ENCODE data around the gene FAM131C. TPM values are rescaled to one million over a fixed set of nuclear protein-coding genes. Genes with fewer than 3 reads are reported as not detected.
"Not testable (repeated sequence)": the region's sequence is repeated elsewhere in the genome, so short reads cannot be mapped to it uniquely, and the experiment has no call there.

Gene FAM131C
- total RNA-seq, 1 donor from 2014 or later: 1.1 TPM

GRCh38 chr1:16026723-16027484 lies 46.5 kb downstream of the FAM131C start:
- H3K4me1 Mint-ChIP-seq (ENCODE audit: low read depth, unreplicated experiment): peaks cover 8% of the 10 kb centered on the region
- DNase-seq: peak; percentile 78
- no peaks in the 10 kb centered on the region for H3K36me3 Mint-ChIP-seq (ENCODE audit: unreplicated experiment)
- H3K4me3 Mint-ChIP-seq (ENCODE audit: unreplicated experiment): no peak overlapping the region
- H3K27me3 Mint-ChIP-seq (ENCODE audit: unreplicated experiment): no peaks in the 10 kb centered on the region
- H3K9me3 Mint-ChIP-seq (ENCODE audit: unreplicated experiment): peaks cover 3% of the 10 kb centered on the region
- no peak overlapping the region for H3K27ac Mint-ChIP-seq (ENCODE audit: unreplicated experiment)
- no peak for TF ChIP-seq CTCF (IDR thresholded peaks at IDR 0.05; ENCODE audit: partially characterized antibody, unreplicated experiment)

- DNase-seq; H3K27me3 Mint-ChIP-seq (ENCODE audit: unreplicated experiment); H3K9me3 Mint-ChIP-seq (ENCODE audit: unreplicated experiment); H3K36me3 Mint-ChIP-seq (ENCODE audit: unreplicated experiment); H3K27ac Mint-ChIP-seq (ENCODE audit: unreplicated experiment); H3K4me3 Mint-ChIP-seq (ENCODE audit: unreplicated experiment): not testable (repeated sequence)
- peaks cover 12% of the 10 kb centered on the region for H3K4me1 Mint-ChIP-seq (ENCODE audit: low read depth, unreplicated experiment)
These were observed 47.1 kb downstream of the FAM131C start for GRCh38 chr1:16026302-16026701.

DNA sequence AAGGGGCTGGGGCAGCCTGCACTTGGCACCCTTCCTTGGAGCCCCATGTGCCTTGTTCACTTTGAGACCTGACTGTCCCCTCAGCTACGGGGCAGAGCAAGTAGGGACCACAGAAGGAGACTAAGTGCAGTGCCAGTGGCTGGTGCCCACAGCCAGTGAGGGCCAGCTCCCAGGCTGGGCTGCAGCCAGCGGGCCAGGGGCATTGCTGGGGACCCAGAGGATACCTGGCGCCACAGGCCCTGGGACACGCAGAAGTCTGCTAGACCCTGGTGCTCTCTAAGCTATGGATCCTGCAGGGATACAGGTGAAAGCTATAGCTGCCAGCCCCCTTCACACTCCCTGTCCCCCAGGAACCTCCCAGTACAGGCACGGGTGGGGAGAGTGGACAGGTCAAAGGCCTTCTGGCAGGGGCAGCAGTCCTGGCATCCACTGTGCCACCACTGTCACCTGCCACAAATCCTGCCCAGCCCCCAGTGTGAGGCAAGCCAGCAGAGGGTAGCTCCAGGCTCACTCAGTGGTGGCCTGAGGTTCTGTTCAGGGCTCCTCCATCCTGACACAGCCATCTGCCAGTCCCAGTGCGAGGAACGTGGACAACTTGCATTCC lies 50.3 kb downstream of the FAM131C start:
- TF ChIP-seq CTCF (IDR thresholded peaks at IDR 0.05; ENCODE audit: partially characterized antibody, unreplicated experiment): no peak
- H3K4me3 Mint-ChIP-seq (ENCODE audit: unreplicated experiment): no peak overlapping the region
- H3K27ac Mint-ChIP-seq (ENCODE audit: unreplicated experiment): no peak overlapping the region
- H3K9me3 Mint-ChIP-seq (ENCODE audit: unreplicated experiment): peaks cover 8% of the 10 kb centered on the region
- peaks cover 24% of the 10 kb centered on the region for H3K4me1 Mint-ChIP-seq (ENCODE audit: low read depth, unreplicated experiment)
- DNase-seq: no peak
- no peaks in the 10 kb centered on the region for H3K36me3 Mint-ChIP-seq (ENCODE audit: unreplicated experiment)
- H3K27me3 Mint-ChIP-seq (ENCODE audit: unreplicated experiment): peaks cover 6% of the 10 kb centered on the region

DNA sequence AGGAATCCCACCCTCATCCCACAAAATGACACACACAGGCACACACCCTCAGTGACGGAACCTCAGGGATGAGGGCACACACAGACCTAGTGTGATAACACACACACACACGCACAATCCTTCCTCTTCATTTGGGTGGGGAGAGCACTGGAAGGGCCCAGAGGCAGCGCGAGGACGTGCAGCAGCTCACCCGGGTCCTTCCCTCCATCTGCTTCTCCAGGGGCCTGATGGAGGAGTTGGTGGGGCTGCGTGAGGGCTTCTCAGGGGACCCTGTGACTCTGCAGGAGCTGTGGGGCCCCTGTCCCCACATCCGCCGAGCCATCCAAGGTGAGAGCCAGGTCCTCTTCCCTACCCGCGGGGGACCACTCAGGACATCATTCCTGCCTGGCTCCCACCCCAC lies 51.1 kb downstream of the FAM131C start:
- Mint-ChIP-seq H3K36me3 (ENCODE audit: unreplicated experiment) (no peaks in the 10 kb centered on the region), H3K4me3 (ENCODE audit: unreplicated experiment) (no peak overlapping the region), H3K9me3 (ENCODE audit: unreplicated experiment) (peaks cover 11% of the 10 kb centered on the region), H3K27ac (ENCODE audit: unreplicated experiment) (no peak overlapping the region), H3K4me1 (ENCODE audit: low read depth, unreplicated experiment) (peaks cover 26% of the 10 kb centered on the region), H3K27me3 (ENCODE audit: unreplicated experiment) (peaks cover 6% of the 10 kb centered on the region)
- no peak for TF ChIP-seq CTCF (IDR thresholded peaks at IDR 0.05; ENCODE audit: partially characterized antibody, unreplicated experiment)
- DNase-seq: no peak

GRCh38 chr1:16021681-16022080 lies 51.8 kb downstream of the FAM131C start, which contains the start of gene CLCNKA:
CLCNKA (plus strand) TSS chr1:16022036; CDS start chr1:16022620, 584 bp downstream.
- no peak for DNase-seq
- Mint-ChIP-seq H3K4me3 (ENCODE audit: unreplicated experiment) (no peak within 1 kb of the TSS), H3K4me1 (ENCODE audit: low read depth, unreplicated experiment) (peaks cover 26% of the 10 kb centered on the region), H3K27ac (ENCODE audit: unreplicated experiment) (peak within 1 kb of the TSS; percentile 22), H3K9me3 (ENCODE audit: unreplicated experiment) (peaks cover 12% of the 10 kb centered on the region), H3K27me3 (ENCODE audit: unreplicated experiment) (peaks cover 8% of the 10 kb centered on the region), H3K36me3 (ENCODE audit: unreplicated experiment) (no peaks in the 10 kb centered on the region)
- TF ChIP-seq CTCF (IDR thresholded peaks at IDR 0.05; ENCODE audit: partially characterized antibody, unreplicated experiment): no peak

- H3K4me1 Mint-ChIP-seq (ENCODE audit: low read depth, unreplicated experiment): peaks cover 26% of the 10 kb centered on the region
- H3K9me3 Mint-ChIP-seq (ENCODE audit: unreplicated experiment): peaks cover 12% of the 10 kb centered on the region
- not testable (repeated sequence) for H3K36me3 Mint-ChIP-seq (ENCODE audit: unreplicated experiment); H3K4me3 Mint-ChIP-seq (ENCODE audit: unreplicated experiment); DNase-seq; H3K27me3 Mint-ChIP-seq (ENCODE audit: unreplicated experiment); H3K27ac Mint-ChIP-seq (ENCODE audit: unreplicated experiment)
These were observed 52.6 kb downstream of the FAM131C start for GRCh38 chr1:16020878-16021277.
